ENCODE results near the gene HNRNPA3. TPM values are rescaled to one million over a fixed set of nuclear protein-coding genes. Genes with fewer than 3 reads are reported as not detected.
"Not testable (repeated sequence)": the region's sequence is repeated elsewhere in the genome, so short reads cannot be mapped to it uniquely, and the experiment has no call there.

The HNRNPA3 gene
- total and polyA plus RNA-seq, 5 donors, result 66.9 to 110 (median 78.7) TPM

DNA sequence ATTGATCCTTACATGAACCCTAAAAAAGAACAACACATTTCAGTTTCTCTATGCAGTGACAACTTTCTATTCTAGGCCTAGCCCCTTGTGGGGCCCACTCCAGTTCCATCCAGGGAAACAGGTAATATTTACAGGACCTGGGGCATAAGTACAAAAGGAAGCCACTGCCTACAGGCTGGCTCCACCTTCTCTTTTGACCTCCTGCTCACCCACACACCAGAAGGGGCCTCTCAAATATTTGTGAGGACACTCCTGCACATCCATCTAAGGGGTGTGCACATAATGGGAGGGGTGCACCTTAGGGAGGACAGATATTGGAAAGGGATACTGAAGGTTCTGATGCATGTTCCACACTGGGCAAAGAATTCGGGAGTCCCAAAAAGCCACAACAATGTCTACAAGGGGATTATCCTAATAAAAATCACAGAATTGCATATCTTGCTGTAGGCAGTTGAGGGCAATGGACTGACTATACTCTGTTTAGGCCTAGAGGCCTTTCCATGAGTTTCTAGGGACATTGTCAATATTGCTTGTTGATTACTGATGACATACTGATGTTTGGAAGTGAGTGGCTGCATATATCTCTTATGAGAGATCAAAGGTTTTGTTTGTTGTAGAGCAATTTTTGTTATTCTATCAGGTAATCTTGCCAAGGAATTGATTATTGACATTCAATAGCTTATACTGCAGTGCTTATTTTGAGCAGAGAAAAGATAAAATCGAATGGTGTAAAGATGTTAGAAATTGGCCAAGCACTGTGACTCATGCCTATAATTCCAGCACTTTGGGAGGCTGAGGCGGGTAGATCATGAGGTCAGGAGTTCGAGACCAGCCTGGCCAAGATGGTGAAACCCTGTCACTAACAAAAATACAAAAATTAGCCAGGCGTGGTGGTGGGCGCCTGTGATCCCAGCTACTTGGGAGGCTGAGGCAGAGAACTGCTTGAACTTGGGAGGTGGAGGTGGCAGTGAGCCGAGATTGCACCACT lies 23.8 kb upstream of the HNRNPA3 start:
- Histone ChIP-seq H3K9me3 (ENCODE audit: control insufficient read depth, low read length) (no peaks in the 10 kb centered on the region), H3K4me3 (ENCODE audit: low read length) (no peak overlapping the region), H3K27me3 (ENCODE audit: control insufficient read depth, insufficient read depth) (no peaks in the 10 kb centered on the region), H3K4me1 (ENCODE audit: control insufficient read depth, insufficient read depth, low read length) (no peaks in the 10 kb centered on the region), H3K27ac (ENCODE audit: low read length) (no peak overlapping the region)
- 89% methylated on average over 7 of the region's 7 CpGs for WGBS
- no peak for DNase-seq
- ATAC-seq, result peak in 1 of 2 donors; percentile 16
- intact Hi-C loops (cut with DNase I), result no loop called here

DNA sequence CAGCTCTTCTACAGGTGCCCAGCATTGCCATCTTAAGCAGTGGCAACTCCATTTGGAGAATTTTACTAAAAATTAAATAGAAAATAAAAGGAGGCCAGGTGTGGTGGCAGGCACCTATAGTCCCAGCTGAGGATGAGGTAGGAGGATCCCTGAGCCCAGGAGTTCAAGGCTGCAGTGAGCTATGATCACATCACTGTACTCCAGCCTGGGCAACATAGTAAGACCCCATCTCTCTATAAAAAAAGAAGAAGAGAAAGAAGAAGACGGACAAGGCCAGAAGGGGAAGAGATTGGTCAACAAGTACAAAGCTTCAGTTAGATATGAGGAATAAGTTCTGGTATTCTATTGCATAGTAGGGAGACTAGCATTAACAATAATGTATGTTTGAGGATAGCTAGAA lies 21.7 kb upstream of the HNRNPA3 start:
- intact Hi-C loops (cut with DNase I), result no loop called here
- 90% methylated on average over 1 of the region's 1 CpG for WGBS
- H3K27me3 ChIP-seq (ENCODE audit: control insufficient read depth, insufficient read depth), result no peaks in the 10 kb centered on the region

DNA sequence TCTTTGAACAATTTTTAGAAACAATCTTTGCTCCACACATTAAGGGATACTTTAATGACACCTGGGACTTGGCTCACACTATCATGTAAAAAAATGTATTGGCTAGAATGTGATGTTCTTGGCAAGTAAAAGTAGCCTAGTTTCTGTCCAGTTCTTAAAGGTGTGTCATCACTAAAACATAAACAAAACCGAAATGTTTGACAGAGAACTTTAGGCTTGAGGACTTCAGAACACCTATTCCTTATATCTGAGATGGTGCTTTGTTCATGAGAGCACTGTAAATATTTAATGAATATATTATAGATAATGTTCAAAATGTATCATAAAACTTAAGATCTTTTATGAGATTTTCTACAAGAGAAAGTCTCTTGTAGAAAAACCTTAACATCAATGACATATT lies 19.8 kb upstream of the HNRNPA3 start:
- 88% methylated on average over 1 of the region's 1 CpG for WGBS
- H3K9me3 ChIP-seq (ENCODE audit: control insufficient read depth, low read length), result no peaks in the 10 kb centered on the region
- no peak for ATAC-seq

More for the DNA sequence above, 21.7 kb upstream of the HNRNPA3 start:
- Histone ChIP-seq H3K4me1 (ENCODE audit: control insufficient read depth, insufficient read depth, low read length) (no peaks in the 10 kb centered on the region), H3K9me3 (ENCODE audit: control insufficient read depth, low read length) (no peaks in the 10 kb centered on the region), H3K27ac (ENCODE audit: low read length) (no peak overlapping the region), H3K4me3 (ENCODE audit: low read length) (no peak overlapping the region)
- ATAC-seq, result no peak
- DNase-seq, result no peak

DNA sequence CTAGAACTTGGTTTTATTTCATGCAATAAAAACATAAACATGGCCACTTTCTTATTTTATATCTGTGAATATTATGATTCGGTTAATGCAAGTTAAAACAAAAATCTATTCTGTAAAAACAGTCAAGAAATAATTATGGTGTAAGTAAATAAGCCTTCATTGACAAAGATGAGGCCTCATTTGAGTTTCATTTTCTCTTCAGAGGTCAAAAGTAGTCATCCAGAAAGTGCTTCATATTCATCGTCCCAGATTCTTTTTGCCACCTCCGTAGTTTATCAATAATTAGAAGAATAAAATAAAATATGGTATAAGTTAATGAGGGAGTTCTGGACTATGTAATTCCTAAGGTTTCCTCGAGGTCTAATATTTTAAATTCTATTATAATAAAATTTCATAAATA lies 19.4 kb upstream of the HNRNPA3 start:
- no peak overlapping the region for H3K27ac ChIP-seq (ENCODE audit: low read length)
- no peaks in the 10 kb centered on the region for H3K9me3 ChIP-seq (ENCODE audit: control insufficient read depth, low read length)
- no peak overlapping the region for H3K4me3 ChIP-seq (ENCODE audit: low read length)
- H3K4me1 ChIP-seq (ENCODE audit: control insufficient read depth, insufficient read depth, low read length), result no peaks in the 10 kb centered on the region
- 85% methylated on average over 4 of the region's 4 CpGs for WGBS
- intact Hi-C loops (cut with DNase I), result no loop called here
- no peak for ATAC-seq
- no peak for DNase-seq
- no peaks in the 10 kb centered on the region for H3K27me3 ChIP-seq (ENCODE audit: control insufficient read depth, insufficient read depth)

More for the DNA sequence above, 19.8 kb upstream of the HNRNPA3 start:
- Histone ChIP-seq H3K4me3 (ENCODE audit: low read length) (no peak overlapping the region), H3K27ac (ENCODE audit: low read length) (no peak overlapping the region), H3K27me3 (ENCODE audit: control insufficient read depth, insufficient read depth) (no peaks in the 10 kb centered on the region), H3K4me1 (ENCODE audit: control insufficient read depth, insufficient read depth, low read length) (no peaks in the 10 kb centered on the region)
- no peak for DNase-seq
- intact Hi-C loops (cut with DNase I), result no loop called here

DNA sequence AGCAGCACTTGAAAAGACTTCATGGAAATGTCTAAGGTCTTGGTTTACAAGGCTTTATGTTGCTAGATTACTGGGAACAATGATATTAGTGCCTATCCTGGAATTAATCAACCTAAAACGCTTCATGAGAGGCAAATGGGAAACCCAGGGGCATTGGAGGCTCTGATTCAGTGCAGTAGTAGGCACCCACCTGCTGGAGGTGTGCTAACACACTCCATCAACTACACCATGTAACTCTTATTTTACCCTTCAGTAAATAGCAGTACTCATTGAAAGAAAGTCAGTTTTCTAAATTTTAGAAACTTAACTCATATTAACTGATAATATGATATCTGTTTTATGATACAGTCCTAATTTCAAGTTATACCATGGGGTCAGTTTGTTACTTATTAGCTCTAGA lies 17.4 kb upstream of the HNRNPA3 start:
- WGBS, result 73% methylated on average over 1 of the region's 1 CpG
- DNase-seq (no peak), ATAC-seq (no peak)
- no peak overlapping the region for H3K27ac ChIP-seq (ENCODE audit: low read length)
- H3K4me3 ChIP-seq (ENCODE audit: low read length), result no peak overlapping the region
- intact Hi-C loops (cut with DNase I), result no loop called here
- no peaks in the 10 kb centered on the region for H3K9me3 ChIP-seq (ENCODE audit: control insufficient read depth, low read length)
- no peaks in the 10 kb centered on the region for H3K4me1 ChIP-seq (ENCODE audit: control insufficient read depth, insufficient read depth, low read length)
- H3K27me3 ChIP-seq (ENCODE audit: control insufficient read depth, insufficient read depth), result no peaks in the 10 kb centered on the region

DNA sequence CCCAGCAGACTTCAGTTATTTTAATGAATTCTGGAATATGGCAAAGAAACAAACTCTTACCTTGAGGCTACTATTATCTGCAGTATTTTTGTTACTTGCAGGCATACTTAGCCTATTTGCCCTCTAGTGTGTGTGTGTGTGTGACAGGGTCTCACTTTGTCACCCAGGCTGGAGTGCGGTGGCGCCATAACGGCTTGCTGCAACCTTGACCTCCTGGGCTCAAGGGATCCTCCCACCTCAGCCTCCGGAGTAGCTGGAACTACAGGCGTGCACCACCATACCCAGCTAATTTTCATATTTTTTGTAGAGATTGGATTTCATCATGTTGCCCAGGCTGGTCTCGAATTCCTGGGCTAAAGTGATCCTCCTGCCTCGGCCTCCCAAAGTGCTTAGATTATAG lies 12.2 kb upstream of the HNRNPA3 start:
- ATAC-seq, result not testable (repeated sequence)

DNA sequence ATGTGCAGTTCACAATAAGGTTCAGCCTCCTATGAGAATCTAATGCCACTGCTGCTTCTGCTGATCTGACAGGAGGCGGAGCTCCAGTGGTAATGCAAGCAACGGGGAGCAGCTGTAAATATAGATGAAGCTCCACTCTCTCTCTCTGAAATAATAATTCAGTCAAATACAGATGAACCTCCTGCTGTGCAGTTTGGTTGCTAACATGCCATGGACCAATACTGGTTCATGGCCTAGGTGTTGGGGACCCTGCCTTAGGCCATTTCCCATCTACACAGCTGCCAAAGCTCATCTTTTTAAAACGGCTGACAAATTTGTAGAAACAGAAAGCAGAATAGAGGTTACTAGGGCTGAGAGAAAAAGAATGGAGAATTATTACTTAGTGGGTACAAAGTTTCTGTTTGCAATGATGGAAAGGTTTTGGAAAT lies 10.7 kb upstream of the HNRNPA3 start:
- WGBS, result 64% methylated on average over 3 of the region's 3 CpGs
- Histone ChIP-seq H3K4me3 (ENCODE audit: low read length) (no peak overlapping the region), H3K27me3 (ENCODE audit: control insufficient read depth, insufficient read depth) (no peaks in the 10 kb centered on the region), H3K9me3 (ENCODE audit: control insufficient read depth, low read length) (no peaks in the 10 kb centered on the region), H3K4me1 (ENCODE audit: control insufficient read depth, insufficient read depth, low read length) (no peaks in the 10 kb centered on the region), H3K27ac (ENCODE audit: low read length) (no peak overlapping the region)
- intact Hi-C loops (cut with DNase I), result no loop called here
- no peak for ATAC-seq
- DNase-seq, result no peak

More for the DNA sequence above, 12.2 kb upstream of the HNRNPA3 start:
- DNase-seq; H3K9me3 ChIP-seq (ENCODE audit: control insufficient read depth, low read length); H3K4me3 ChIP-seq (ENCODE audit: low read length); H3K4me1 ChIP-seq (ENCODE audit: control insufficient read depth, insufficient read depth, low read length); H3K27ac ChIP-seq (ENCODE audit: low read length); intact Hi-C loops (cut with DNase I); H3K27me3 ChIP-seq (ENCODE audit: control insufficient read depth, insufficient read depth): not testable (repeated sequence)
- 95% methylated on average over 7 of the region's 7 CpGs for WGBS

DNA sequence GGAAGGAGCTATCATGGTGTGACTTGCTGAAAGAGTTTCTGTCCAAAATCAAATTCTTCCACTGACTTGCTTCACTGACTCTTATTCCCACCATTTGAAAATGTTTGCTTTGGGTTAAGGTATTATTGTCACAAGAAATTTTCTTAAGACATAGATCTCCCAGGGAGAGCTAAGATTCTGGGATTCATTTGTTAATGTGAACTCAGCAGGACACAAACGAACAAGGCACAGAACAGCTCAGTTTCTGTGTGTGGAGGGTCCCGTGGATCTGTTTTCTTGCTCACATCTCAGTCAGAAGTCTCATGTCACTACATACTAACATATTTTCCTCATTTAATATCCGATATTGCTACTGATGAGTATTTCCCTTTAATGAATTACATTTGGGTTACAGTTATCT lies 8.2 kb upstream of the HNRNPA3 start:
- H3K9me3 ChIP-seq (ENCODE audit: control insufficient read depth, low read length), result no peaks in the 10 kb centered on the region
- ATAC-seq (no peak), DNase-seq (no peak)
- intact Hi-C loops (cut with DNase I), result no loop called here
- H3K27me3 ChIP-seq (ENCODE audit: control insufficient read depth, insufficient read depth), result no peaks in the 10 kb centered on the region
- H3K4me1 ChIP-seq (ENCODE audit: control insufficient read depth, insufficient read depth, low read length), result no peaks in the 10 kb centered on the region
- no peak overlapping the region for H3K27ac ChIP-seq (ENCODE audit: low read length)
- no peak overlapping the region for H3K4me3 ChIP-seq (ENCODE audit: low read length)
- WGBS, result 69% methylated on average over 3 of the region's 3 CpGs

DNA sequence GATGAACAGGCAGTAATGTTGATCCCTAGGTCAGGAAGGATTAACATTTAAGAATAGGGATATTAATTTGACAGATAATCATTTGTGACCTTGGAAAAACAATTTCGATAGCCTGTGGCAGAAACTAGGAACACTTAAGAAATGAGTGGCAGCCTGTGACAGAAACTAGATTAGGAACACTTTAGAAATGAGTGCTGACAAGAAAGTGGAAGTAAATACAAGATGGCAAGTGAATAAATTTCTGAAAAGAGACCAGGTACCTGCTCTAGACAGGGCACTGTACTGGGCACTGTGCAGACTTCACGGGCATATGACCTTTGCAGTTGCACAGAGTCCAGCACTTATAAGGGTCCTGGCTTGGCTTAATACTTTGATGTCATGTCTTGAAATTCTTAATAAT lies 5.5 kb upstream of the HNRNPA3 start:
- DNase-seq, result no peak
- no peaks in the 10 kb centered on the region for H3K9me3 ChIP-seq (ENCODE audit: control insufficient read depth, low read length)
- no peak for ATAC-seq
- no peaks in the 10 kb centered on the region for H3K4me1 ChIP-seq (ENCODE audit: control insufficient read depth, insufficient read depth, low read length)
- intact Hi-C loops (cut with DNase I), result no loop called here
- no peak overlapping the region for H3K4me3 ChIP-seq (ENCODE audit: low read length)
- no peaks in the 10 kb centered on the region for H3K27me3 ChIP-seq (ENCODE audit: control insufficient read depth, insufficient read depth)
- H3K27ac ChIP-seq (ENCODE audit: low read length), result no peak overlapping the region
- WGBS, result 57% methylated on average over 2 of the region's 2 CpGs

DNA sequence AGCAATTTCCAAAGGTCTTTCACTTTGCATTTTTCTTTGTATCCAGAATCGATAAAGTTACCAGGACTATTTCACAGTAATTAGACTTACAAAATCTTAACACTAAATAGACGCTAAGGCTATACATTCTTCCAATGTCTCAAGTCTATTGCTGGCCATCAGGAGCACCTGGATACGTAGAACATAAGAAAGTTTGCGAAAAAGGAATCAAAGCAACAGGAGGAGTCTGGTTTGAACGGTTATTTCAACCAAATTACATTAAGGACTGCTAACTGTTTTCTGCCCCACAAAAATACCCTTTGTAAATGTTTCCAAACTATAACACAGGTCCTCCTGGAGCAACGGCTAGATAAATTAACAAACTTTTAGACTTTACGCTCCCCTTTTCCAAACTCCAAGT lies 1.4 kb upstream of the HNRNPA3 start:
- Histone ChIP-seq H3K4me3 (ENCODE audit: low read length) (peak overlapping the region; percentile 78), H3K9me3 (ENCODE audit: control insufficient read depth, low read length) (no peaks in the 10 kb centered on the region), H3K27ac (ENCODE audit: low read length) (no peak overlapping the region), H3K4me1 (ENCODE audit: control insufficient read depth, insufficient read depth, low read length) (peaks cover 3% of the 10 kb centered on the region), H3K27me3 (ENCODE audit: control insufficient read depth, insufficient read depth) (no peaks in the 10 kb centered on the region)
- intact Hi-C loops (cut with DNase I), result loop anchor here in 2 of 4 donors (5.0 to 10.0 kb wide), 2 partner anchors 46 to 51 kb away; partner anchors contain the start of gene NFE2L2 (in 2 of the 2)
- DNase-seq (no peak), ATAC-seq (no peak)
- 61% methylated on average over 7 of the region's 7 CpGs for WGBS

DNA sequence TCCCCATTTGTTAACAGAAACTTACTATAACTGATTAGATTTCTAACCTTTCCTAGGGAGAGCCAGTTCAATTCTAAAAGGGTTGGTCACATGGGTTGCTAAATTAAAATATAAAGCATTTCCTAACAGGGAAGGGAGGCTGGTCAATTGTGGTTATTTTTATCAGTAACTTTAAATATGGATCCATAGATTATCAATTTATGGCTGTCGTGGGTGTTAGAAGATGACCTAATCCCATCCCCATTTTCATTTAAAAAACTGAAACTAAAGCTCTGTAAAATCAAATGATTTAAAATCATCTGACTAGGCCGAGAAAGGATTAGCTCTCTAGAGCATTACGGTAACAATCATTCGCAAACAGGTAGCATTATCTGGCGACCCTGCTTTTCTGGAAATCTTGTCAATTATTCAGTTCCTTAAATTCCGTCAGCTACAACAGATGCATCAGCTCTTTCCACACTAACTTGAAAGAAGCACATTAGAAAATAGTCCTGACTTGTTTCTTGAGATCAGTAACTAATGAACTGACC lies 953 bp upstream of the HNRNPA3 start:
- ATAC-seq (no peak), DNase-seq (no peak)
- peaks cover 3% of the 10 kb centered on the region for H3K4me1 ChIP-seq (ENCODE audit: control insufficient read depth, insufficient read depth, low read length)
- intact Hi-C loops (cut with DNase I), result loop anchor here in 2 of 4 donors (5.0 to 10.0 kb wide), 2 partner anchors 47 to 51 kb away; partner anchors contain the start of gene NFE2L2 (in 2 of the 2)
- H3K27ac ChIP-seq (ENCODE audit: low read length), result peak overlapping the region; percentile 100
- no peaks in the 10 kb centered on the region for H3K9me3 ChIP-seq (ENCODE audit: control insufficient read depth, low read length)
- no peaks in the 10 kb centered on the region for H3K27me3 ChIP-seq (ENCODE audit: control insufficient read depth, insufficient read depth)
- peak overlapping the region; percentile 78 for H3K4me3 ChIP-seq (ENCODE audit: low read length)
- WGBS, result 6% methylated on average over 6 of the region's 6 CpGs
